Ishikawa (cell line): Measurements from ENCODE around the gene SCN8A.

Source experiments
- CEBPB ChIP-seq: IDR thresholded peaks from 2 replicates; pipeline ENCODE4 v1.6.1; 2012
- CREB1 ChIP-seq: IDR thresholded peaks from 2 replicates; pipeline ENCODE4 v1.6.1; 2012; ENCODE audit warnings: low read depth
- EP300 ChIP-seq: IDR thresholded peaks from 2 replicates; pipeline ENCODE4 v1.6.1; 2012; ENCODE audit warnings: borderline replicate concordance
- MAX ChIP-seq: IDR thresholded peaks from 2 replicates; pipeline ENCODE4 v1.6.1; 2012
- NFIC ChIP-seq: IDR thresholded peaks from 2 replicates; pipeline ENCODE4 v1.6.1; 2012
- TAF1 ChIP-seq: IDR thresholded peaks from 2 replicates; pipeline ENCODE4 v1.6.1; 2012; ENCODE audit warnings: low read depth, mild to moderate bottlenecking
- YY1 ChIP-seq: IDR thresholded peaks from 2 replicates; pipeline ENCODE4 v1.6.1; 2012; ENCODE audit warnings: low read depth
- TF ChIP-seq, protein P1 (sequence below): IDR thresholded peaks from 2 replicates; pipeline ENCODE4 v1.6.1; 2012; ENCODE audit warnings: low read depth, mild to moderate bottlenecking
- TF ChIP-seq, protein P2 (sequence below): IDR thresholded peaks from 2 replicates; pipeline ENCODE4 v1.6.1; 2012

DNA sequence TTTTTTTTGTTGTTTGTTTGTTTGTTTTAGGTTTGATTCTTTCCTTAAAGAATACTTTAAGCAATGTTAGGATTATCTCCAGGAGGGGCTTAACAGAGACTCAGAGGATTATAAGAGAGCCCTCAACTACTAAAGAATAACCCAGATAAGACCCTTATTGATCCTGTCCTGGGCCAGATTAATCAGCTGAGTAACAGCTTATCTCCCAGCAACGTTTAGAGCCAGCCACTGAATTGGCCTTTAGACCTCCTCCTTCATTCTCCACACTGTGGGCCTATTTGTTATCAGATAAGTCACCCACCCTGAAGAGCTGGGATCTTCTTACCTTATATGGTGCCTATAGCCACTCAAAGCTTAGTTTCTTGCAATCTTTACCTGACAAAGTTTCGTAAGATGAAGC is 186.4 kb downstream of the SCN8A start:
- TF ChIP-seq, protein P1, sequence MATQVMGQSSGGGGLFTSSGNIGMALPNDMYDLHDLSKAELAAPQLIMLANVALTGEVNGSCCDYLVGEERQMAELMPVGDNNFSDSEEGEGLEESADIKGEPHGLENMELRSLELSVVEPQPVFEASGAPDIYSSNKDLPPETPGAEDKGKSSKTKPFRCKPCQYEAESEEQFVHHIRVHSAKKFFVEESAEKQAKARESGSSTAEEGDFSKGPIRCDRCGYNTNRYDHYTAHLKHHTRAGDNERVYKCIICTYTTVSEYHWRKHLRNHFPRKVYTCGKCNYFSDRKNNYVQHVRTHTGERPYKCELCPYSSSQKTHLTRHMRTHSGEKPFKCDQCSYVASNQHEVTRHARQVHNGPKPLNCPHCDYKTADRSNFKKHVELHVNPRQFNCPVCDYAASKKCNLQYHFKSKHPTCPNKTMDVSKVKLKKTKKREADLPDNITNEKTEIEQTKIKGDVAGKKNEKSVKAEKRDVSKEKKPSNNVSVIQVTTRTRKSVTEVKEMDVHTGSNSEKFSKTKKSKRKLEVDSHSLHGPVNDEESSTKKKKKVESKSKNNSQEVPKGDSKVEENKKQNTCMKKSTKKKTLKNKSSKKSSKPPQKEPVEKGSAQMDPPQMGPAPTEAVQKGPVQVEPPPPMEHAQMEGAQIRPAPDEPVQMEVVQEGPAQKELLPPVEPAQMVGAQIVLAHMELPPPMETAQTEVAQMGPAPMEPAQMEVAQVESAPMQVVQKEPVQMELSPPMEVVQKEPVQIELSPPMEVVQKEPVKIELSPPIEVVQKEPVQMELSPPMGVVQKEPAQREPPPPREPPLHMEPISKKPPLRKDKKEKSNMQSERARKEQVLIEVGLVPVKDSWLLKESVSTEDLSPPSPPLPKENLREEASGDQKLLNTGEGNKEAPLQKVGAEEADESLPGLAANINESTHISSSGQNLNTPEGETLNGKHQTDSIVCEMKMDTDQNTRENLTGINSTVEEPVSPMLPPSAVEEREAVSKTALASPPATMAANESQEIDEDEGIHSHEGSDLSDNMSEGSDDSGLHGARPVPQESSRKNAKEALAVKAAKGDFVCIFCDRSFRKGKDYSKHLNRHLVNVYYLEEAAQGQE: no peak
- no peak for TF ChIP-seq TAF1
- no peak for TF ChIP-seq CEBPB
- TF ChIP-seq EP300: no peak
- TF ChIP-seq YY1: no peak
- TF ChIP-seq CREB1: no peak
- no peak for TF ChIP-seq MAX
- TF ChIP-seq NFIC: no peak
- TF ChIP-seq, protein P2, sequence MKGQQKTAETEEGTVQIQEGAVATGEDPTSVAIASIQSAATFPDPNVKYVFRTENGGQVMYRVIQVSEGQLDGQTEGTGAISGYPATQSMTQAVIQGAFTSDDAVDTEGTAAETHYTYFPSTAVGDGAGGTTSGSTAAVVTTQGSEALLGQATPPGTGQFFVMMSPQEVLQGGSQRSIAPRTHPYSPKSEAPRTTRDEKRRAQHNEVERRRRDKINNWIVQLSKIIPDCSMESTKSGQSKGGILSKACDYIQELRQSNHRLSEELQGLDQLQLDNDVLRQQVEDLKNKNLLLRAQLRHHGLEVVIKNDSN: no peak
